Measurements from ENCODE around the gene CAMTA1. TPM values are rescaled to one million over a fixed set of nuclear protein-coding genes. Genes with fewer than 3 reads are reported as not detected.

Gene CAMTA1
- polyA plus RNA-seq, 1 experiment: 64.9 TPM

- TF ChIP-seq CTCF (IDR thresholded peaks at IDR 0.05; ENCODE audit: low read depth, low read length): 0 out of 2 replicates have a peak, but pooled peaks have one; percentile 17
- peak overlapping the region; percentile 31 for H3K27ac ChIP-seq (ENCODE audit: low read depth, low read length)
- H3K27me3 ChIP-seq (ENCODE audit: control insufficient read depth, insufficient read depth, low read length): no peaks in the 10 kb centered on the region
- POLR2A ChIA-PET: interaction anchor here (0.8 to 1.8 kb wide), 4 partner anchors 15 to 84 kb away, joined by 4 to 14 read pairs (median 6); partner anchors contain the start of gene DNAJC11
- DNase-seq (ENCODE audit: low read depth, low spot score): no peak
- no peaks in the 10 kb centered on the region for H3K9me3 ChIP-seq (ENCODE audit: control insufficient read depth, insufficient read depth, low read length)
- H3K4me3 ChIP-seq (ENCODE audit: low read depth, low read length): peak overlapping the region; percentile 82
- CTCF ChIA-PET: interaction anchor here (1.0 kb wide), 2 partner anchors 104 to 285 kb away, joined by 3 to 4 read pairs; no protein-coding TSS in a partner anchor
These were observed 663 bp downstream of the CAMTA1 start for GRCh38 chr1:6785728-6786505.

GRCh38 chr1:6788946-6789345 lies 3.7 kb downstream of the CAMTA1 start:
- CTCF ChIA-PET: interaction anchor here (0.9 to 3.2 kb wide), 2 partner anchors 101 to 253 kb away, joined by 3 to 11 read pairs; no protein-coding TSS in a partner anchor
- POLR2A ChIA-PET: no interaction called here
- no peak for TF ChIP-seq CTCF (IDR thresholded peaks at IDR 0.05; ENCODE audit: low read depth, low read length)

GRCh38 chr1:6790146-6790545 lies 4.9 kb downstream of the CAMTA1 start:
- no peaks in the 10 kb centered on the region for H3K9me3 ChIP-seq (ENCODE audit: control insufficient read depth, insufficient read depth, low read length)
- ChIA-PET POLR2A (no interaction called here), CTCF (interaction anchor here (3.2 kb wide), 1 partner anchor 100 kb away, joined by 11 read pairs; no protein-coding TSS in a partner anchor)
- DNase-seq (ENCODE audit: low read depth, low spot score): no peak
- H3K27me3 ChIP-seq (ENCODE audit: control insufficient read depth, insufficient read depth, low read length): no peaks in the 10 kb centered on the region
- TF ChIP-seq CTCF (IDR thresholded peaks at IDR 0.05; ENCODE audit: low read depth, low read length): no peak
- H3K4me3 ChIP-seq (ENCODE audit: low read depth, low read length): no peak overlapping the region
- H3K27ac ChIP-seq (ENCODE audit: low read depth, low read length): no peak overlapping the region

More at GRCh38 chr1:6788946-6789345, 3.7 kb downstream of the CAMTA1 start:
- Histone ChIP-seq H3K27me3 (ENCODE audit: control insufficient read depth, insufficient read depth, low read length) (no peaks in the 10 kb centered on the region), H3K27ac (ENCODE audit: low read depth, low read length) (no peak overlapping the region), H3K9me3 (ENCODE audit: control insufficient read depth, insufficient read depth, low read length) (no peaks in the 10 kb centered on the region), H3K4me3 (ENCODE audit: low read depth, low read length) (no peak overlapping the region)
- DNase-seq (ENCODE audit: low read depth, low spot score): no peak

- CTCF ChIA-PET: interaction anchor here (1.2 to 2.5 kb wide), 3 partner anchors 96 to 426 kb away, joined by 3 to 39 read pairs (median 38); no protein-coding TSS in a partner anchor
- Histone ChIP-seq H3K27ac (ENCODE audit: low read depth, low read length) (no peak overlapping the region), H3K27me3 (ENCODE audit: control insufficient read depth, insufficient read depth, low read length) (no peaks in the 10 kb centered on the region), H3K9me3 (ENCODE audit: control insufficient read depth, insufficient read depth, low read length) (no peaks in the 10 kb centered on the region), H3K4me3 (ENCODE audit: low read depth, low read length) (no peak overlapping the region)
- POLR2A ChIA-PET: no interaction called here
- TF ChIP-seq CTCF (IDR thresholded peaks at IDR 0.05; ENCODE audit: low read depth, low read length): peak; percentile 49
- peak; percentile 29 for DNase-seq (ENCODE audit: low read depth, low spot score)
These were observed 8.9 kb downstream of the CAMTA1 start for GRCh38 chr1:6794164-6794563.

- no peak overlapping the region for H3K4me3 ChIP-seq (ENCODE audit: low read depth, low read length)
- no peak for DNase-seq (ENCODE audit: low read depth, low spot score)
- no peaks in the 10 kb centered on the region for H3K27me3 ChIP-seq (ENCODE audit: control insufficient read depth, insufficient read depth, low read length)
- no peak for TF ChIP-seq CTCF (IDR thresholded peaks at IDR 0.05; ENCODE audit: low read depth, low read length)
- peak overlapping the region; percentile 62 for H3K27ac ChIP-seq (ENCODE audit: low read depth, low read length)
- POLR2A ChIA-PET: no interaction called here
- no peaks in the 10 kb centered on the region for H3K9me3 ChIP-seq (ENCODE audit: control insufficient read depth, insufficient read depth, low read length)
- CTCF ChIA-PET: interaction anchor here (0.6 to 2.5 kb wide), 13 partner anchors 9 to 852 kb away, joined by 3 to 39 read pairs (median 4); no protein-coding TSS in a partner anchor
These were observed 9.9 kb downstream of the CAMTA1 start for GRCh38 chr1:6795203-6795602.
